HepG2 (cell line): Measurements from ENCODE around the gene MPPE1. TPM values are rescaled to one million over a fixed set of nuclear protein-coding genes. Genes with fewer than 3 reads are reported as not detected.

Source experiments
- ATAC-seq: fragments of 200-7000 bp; cut with Tn5 transposase; 3 replicates; pipeline ENCODE4 v1.9.1; 2020; ENCODE audit warnings: mild to moderate bottlenecking, moderate library complexity
- BruUV-seq: library from RNA; stranded (reverse); fragments of 400-500 nt; replicated peaks from 2 replicates; lab custom pipeline; 2021; lab: Mats Ljungman, UMichigan
- CTCF ChIA-PET: fragments of 300-600 bp; formaldehyde crosslinking; extraction: SDS; loops from one replicate; lab custom pipeline; 2021; ENCODE audit warnings: low total read pairs, inconsistent platforms, low intra/inter-chr PET ratio; lab: Yijun Ruan, JAX
- POLR2A ChIA-PET: fragments of 350-600 bp; sonication (Branson Sonifier 250); formaldehyde crosslinking; loops from one replicate; lab custom pipeline; 2020; ENCODE audit warnings: antibody characterized with exemption, inconsistent platforms; lab: Yijun Ruan, JAX
- DNase-seq: peaks from one replicate; pipeline ENCODE4 v3.0.0-alpha.2; 2015; ENCODE audit warnings: low spot score
- FAIRE-seq: peaks from 3 replicates; lab custom pipeline; 2011; peaks lifted over from hg19 to GRCh38; lab: Jason Lieb, UNC
- H2AFZ ChIP-seq: one replicate; pipeline ENCODE4 v1.6.1; 2011; ENCODE audit warnings: low read length, inconsistent platforms
- H3K27ac ChIP-seq: fragments of 300-600 bp; 3 replicates; pipeline ENCODE4 v1.8.0; 2011; ENCODE audit warnings: mixed run types, mild to moderate bottlenecking, mixed read lengths, low read length, inconsistent platforms; ENCODE audit not compliant: insufficient read depth; ENCODE audit errors: extremely low read length
- H3K27me3 ChIP-seq, 2 experiments: fragments of 200-600 bp in 1 of 2; 2 replicates in 1 of 2; 3 replicates in 1 of 2; pipeline versions ENCODE4 v1.6.0 to v1.8.0; 2011; ENCODE audit warnings: low read length in 2 of 2, mild to moderate bottlenecking in 2 of 2, moderate library complexity in 2 of 2, inconsistent platforms in 1 of 2; ENCODE audit not compliant: insufficient read depth in 2 of 2, control insufficient read depth in 1 of 2
- H3K36me3 ChIP-seq, 2 experiments: fragments of 200-600 bp in 1 of 2; replicated peaks in 1 of 2; 2 replicates in 1 of 2; 3 replicates in 1 of 2; pipeline versions ENCODE4 v1.5.1 to v1.8.0; 2011; ENCODE audit warnings: low read length in 2 of 2, inconsistent platforms in 1 of 2; ENCODE audit not compliant: insufficient read depth in 2 of 2, control insufficient read depth in 1 of 2
- H3K4me1 ChIP-seq: 2 replicates; pipeline ENCODE4 v1.5.1; 2012; ENCODE audit warnings: low read length, inconsistent platforms; ENCODE audit not compliant: insufficient read depth
- H3K4me2 ChIP-seq: 2 replicates; pipeline ENCODE4 v1.6.0; 2011; ENCODE audit warnings: low read depth, low read length, inconsistent platforms
- H3K4me3 ChIP-seq, 3 experiments: fragments of 200-600 bp in 1 of 3; sonication (generic), shearing (Covaris generic) in 1 of 3; replicated peaks in 1 of 3; 2 replicates each; pipeline ENCODE4 v1.5.1; 2011 to 2016; ENCODE audit warnings: low read length in 3 of 3, inconsistent platforms in 2 of 3, low read depth in 2 of 3, mild to moderate bottlenecking in 2 of 3, control low read depth in 1 of 3, mixed read lengths in 1 of 3; ENCODE audit not compliant: insufficient read depth in 1 of 3
- H3K79me2 ChIP-seq: one replicate; pipeline ENCODE4 v1.6.1; 2011; ENCODE audit warnings: low read length, inconsistent platforms; ENCODE audit not compliant: insufficient read depth
- H3K9ac ChIP-seq: 2 replicates; pipeline ENCODE4 v1.6.0; 2011; ENCODE audit warnings: mild to moderate bottlenecking, low read depth, low read length, inconsistent platforms; ENCODE audit not compliant: insufficient read depth
- H3K9me3 ChIP-seq: 2 replicates; pipeline ENCODE4 v1.5.1; 2012; ENCODE audit warnings: mild to moderate bottlenecking, low read length
- H4K20me1 ChIP-seq: 2 replicates; pipeline ENCODE4 v1.6.0; 2011; ENCODE audit warnings: inconsistent platforms, mild to moderate bottlenecking, low read length, moderate library complexity; ENCODE audit not compliant: insufficient read depth
- ARNTL ChIP-seq: sonication (generic); formaldehyde crosslinking; IDR thresholded peaks from 2 replicates; pipeline ENCODE4 v1.4.0; 2020; ENCODE audit warnings: mild to moderate bottlenecking, missing genetic modification reagents
- GATA4 ChIP-seq: sonication (generic); IDR thresholded peaks from 2 replicates; pipeline ENCODE4 v1.6.1; 2016; ENCODE audit warnings: antibody characterized with exemption, low read depth, borderline replicate concordance
- JARID2 ChIP-seq: sonication (generic); formaldehyde crosslinking; IDR thresholded peaks from 2 replicates; pipeline ENCODE4 v1.8.1; 2023; ENCODE audit warnings: missing genetic modification reagents, inconsistent platforms; ENCODE audit not compliant: insufficient replicate concordance
- MIER3 ChIP-seq: IDR thresholded peaks from 2 replicates; pipeline ENCODE4 v1.6.1; 2016; ENCODE audit warnings: missing compliant biosample characterization, borderline replicate concordance
- MTERF4 ChIP-seq: sonication (generic); formaldehyde crosslinking; IDR thresholded peaks from 2 replicates; pipeline ENCODE4 v1.8.0; 2023; ENCODE audit warnings: mild to moderate bottlenecking, missing genetic modification reagents
- PCBP2 ChIP-seq: fragments of 200-400 bp; formaldehyde crosslinking; optimal IDR thresholded peaks from 2 replicates; pipeline ENCODE3; 2018; ENCODE audit warnings: low read length, low read depth; ENCODE audit not compliant: poor library complexity, severe bottlenecking
- ZEB1 ChIP-seq: IDR thresholded peaks from 2 replicates; pipeline ENCODE4 v1.6.1; 2012; ENCODE audit warnings: mild to moderate bottlenecking, low read depth, inconsistent platforms; ENCODE audit not compliant: insufficient replicate concordance
- ZNF142 ChIP-seq: sonication (generic); formaldehyde crosslinking; IDR thresholded peaks from 2 replicates; pipeline ENCODE4 v1.4.0; 2020; ENCODE audit warnings: missing genetic modification reagents
- ZNF543 ChIP-seq: sonication (generic); formaldehyde crosslinking; IDR thresholded peaks from 2 replicates; pipeline ENCODE4 v1.4.0; 2020; ENCODE audit warnings: mild to moderate bottlenecking, missing genetic modification reagents
- ZNF766 ChIP-seq: sonication (generic); formaldehyde crosslinking; IDR thresholded peaks from 2 replicates; pipeline ENCODE4 v1.5.0; 2020; ENCODE audit warnings: missing genetic modification reagents, borderline replicate concordance
- ZNF773 ChIP-seq: sonication (generic); formaldehyde crosslinking; IDR thresholded peaks from 2 replicates; pipeline ENCODE4 v1.4.0; 2020; ENCODE audit warnings: missing genetic modification reagents, borderline replicate concordance
- WGBS: methylation state at CpG from one replicate; pipeline ENCODE4 v1.1.6; 2017; ENCODE audit warnings: low lambda C conversion rate; 5-methylcytosine and 5-hydroxymethylcytosine counted together
- in situ Hi-C: cut with HindIII; loops from 2 replicates; pipeline ENCODE4 v1.10.0; 2017; ENCODE audit warnings: low pct_unique_long_range_greater_than_20kb; ENCODE audit not compliant: extremely low pct_ligation_motif_present
- intact Hi-C: fragments of 100-400 bp; cut with micrococcal nuclease; formaldehyde crosslinking; loops from one replicate; pipeline ENCODE4 v1.10.0; 2022; ENCODE audit not compliant: unreplicated experiment
- polyA plus RNA-seq, 8 experiments: library from polyadenylated mRNA; depleted of rRNA in 3 of 8; stranded (reverse) in 7 of 8; unstranded in 1 of 8; fragments of >200 nt; fragmentation: Illumina TruSeq in 4 of 8; extraction: Trizol in 4 of 8; gene quantifications; 2 replicates each; pipeline versions ENCODE4 v1.2.1 to v1.2.3, GENCODE V29; 2011 to 2016; ENCODE audit warnings: low read depth in 4 of 8, missing spikeins in 1 of 8, mixed read lengths in 1 of 8; ENCODE audit not compliant: insufficient read depth in 1 of 8
- total RNA-seq, 5 experiments: library from RNA; depleted of rRNA; stranded (reverse); fragments of >200 nt; fragmentation: Illumina TruSeq; extraction: Trizol; gene quantifications; 2 replicates each; pipeline ENCODE4 v1.2.3, GENCODE V29; 2016; ENCODE audit warnings: low read depth in 1 of 5
- TF ChIP-seq, protein P1 (sequence below): sonication (generic); formaldehyde crosslinking; conservative IDR thresholded peaks from 2 replicates; pipeline ENCODE4 v1.8.0; 2022; ENCODE audit warnings: mild to moderate bottlenecking, moderate library complexity, missing genetic modification reagents

The MPPE1 gene
- total and polyA plus RNA-seq, 2 of the 13 experiments (the other 11 are each of a cell fraction or from before 2014, with no cell fraction given) = 9.6 to 11.9 TPM

- TF ChIP-seq ZNF142 (CRISPR knock-in tag) (no peak), ZNF543 (CRISPR knock-in tag) (no peak), GATA4 (no peak), ZEB1 (no peak), MTERF4 (CRISPR knock-in tag) (no peak), ZNF773 (CRISPR knock-in tag) (no peak), MIER3 (no peak), ARNTL (CRISPR knock-in tag) (no peak), PCBP2 (no peak), ZNF766 (CRISPR knock-in tag) (no peak), JARID2 (CRISPR knock-in tag) (no peak)
- TF ChIP-seq, protein P1, sequence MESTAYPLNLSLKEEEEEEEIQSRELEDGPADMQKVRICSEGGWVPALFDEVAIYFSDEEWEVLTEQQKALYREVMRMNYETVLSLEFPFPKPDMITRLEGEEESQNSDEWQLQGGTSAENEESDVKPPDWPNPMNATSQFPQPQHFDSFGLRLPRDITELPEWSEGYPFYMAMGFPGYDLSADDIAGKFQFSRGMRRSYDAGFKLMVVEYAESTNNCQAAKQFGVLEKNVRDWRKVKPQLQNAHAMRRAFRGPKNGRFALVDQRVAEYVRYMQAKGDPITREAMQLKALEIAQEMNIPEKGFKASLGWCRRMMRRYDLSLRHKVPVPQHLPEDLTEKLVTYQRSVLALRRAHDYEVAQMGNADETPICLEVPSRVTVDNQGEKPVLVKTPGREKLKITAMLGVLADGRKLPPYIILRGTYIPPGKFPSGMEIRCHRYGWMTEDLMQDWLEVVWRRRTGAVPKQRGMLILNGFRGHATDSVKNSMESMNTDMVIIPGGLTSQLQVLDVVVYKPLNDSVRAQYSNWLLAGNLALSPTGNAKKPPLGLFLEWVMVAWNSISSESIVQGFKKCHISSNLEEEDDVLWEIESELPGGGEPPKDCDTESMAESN (CRISPR knock-in tag) = no peak
- POLR2A ChIA-PET = no interaction called here
- intact Hi-C loops (no loop called here), in situ Hi-C loops (no loop called here)
- H2AFZ ChIP-seq = no peak overlapping the region
- H3K27ac ChIP-seq = no peak overlapping the region
- no peaks in the 10 kb centered on the region for H3K9me3 ChIP-seq
- no peaks in the 10 kb centered on the region for H3K27me3 ChIP-seq
- peaks cover 46% of the 10 kb centered on the region for H3K4me1 ChIP-seq
- 35% methylated on average over 4 of the region's 4 CpGs for WGBS
- H3K9ac ChIP-seq = no peak overlapping the region
- CTCF ChIA-PET = no interaction called here
- ATAC-seq (no peak), DNase-seq (no peak), FAIRE-seq (no peak)
- no peak overlapping the region for H3K4me2 ChIP-seq
- H4K20me1 ChIP-seq = no peaks in the 10 kb centered on the region
- no peaks in the 10 kb centered on the region for H3K79me2 ChIP-seq
- no peak overlapping the region for H3K4me3 ChIP-seq
- no TSS peak for BruUV-seq
- H3K36me3 ChIP-seq = no peaks in the 10 kb centered on the region; a peak in 1 of 5 replicates
Measured at GRCh38 chr18:11882636-11883035, 25.5 kb downstream of the MPPE1 start.
